Thyroid gland (tissue), 4 donors: ENCODE data around the gene KCTD18. TPM values are rescaled to one million over a fixed set of nuclear protein-coding genes. Genes with fewer than 3 reads are reported as not detected.

Source experiments
- DNase-seq, 2 donors: peaks; one replicate each; pipeline ENCODE4 v3.0.0-alpha.2; 2019
- H3K27ac ChIP-seq, 3 donors: fragments of 200-600 bp; sonication (generic); 1 replicate in 2 of 3; 2 replicates in 1 of 3; pipeline ENCODE4 v1.5.1; 2016 to 2019; ENCODE audit warnings: mild to moderate bottlenecking in 1 of 3, moderate library complexity in 1 of 3
- H3K27me3 ChIP-seq: fragments of 200-600 bp; sonication (generic); one replicate; pipeline ENCODE4 v1.5.1; 2019
- H3K36me3 ChIP-seq, 2 donors: fragments of 200-600 bp; sonication (generic); one replicate each; pipeline ENCODE4 v1.5.1; 2016 to 2019
- H3K4me1 ChIP-seq, 2 donors: fragments of 200-600 bp; sonication (generic); one replicate each; pipeline ENCODE4 v1.5.1; 2017 to 2019
- H3K4me3 ChIP-seq, 3 donors: fragments of 200-600 bp; sonication (generic); replicated peaks in 1 of 3; 1 replicate in 2 of 3; 2 replicates in 1 of 3; pipeline ENCODE4 v1.5.1; 2016; ENCODE audit warnings: mild to moderate bottlenecking in 1 of 3
- H3K9me3 ChIP-seq: fragments of 200-600 bp; sonication (generic); one replicate; pipeline ENCODE4 v1.5.1; 2017
- CTCF ChIP-seq, 6 experiments: fragments of 200-600 bp in 3 of 6; fragments of 450-650 bp in 3 of 6; sonication (generic) in 3 of 6; IDR thresholded peaks; one replicate each; pipeline ENCODE4 v1.5.1; 2016 to 2019; ENCODE audit warnings: antibody characterized with exemption in 6 of 6, mild to moderate bottlenecking in 2 of 6, inconsistent platforms in 1 of 6, moderate library complexity in 1 of 6
- POLR2A ChIP-seq, 2 donors: fragments of 450-650 bp; IDR thresholded peaks; one replicate each; pipeline ENCODE4 v1.6.1; 2017; ENCODE audit warnings: antibody characterized with exemption in 2 of 2, mild to moderate bottlenecking in 2 of 2, moderate library complexity in 1 of 2
- WGBS, 2 donors: methylation state at CpG; one replicate each; pipeline ENCODE4 v1.1.5; 2017; 5-methylcytosine and 5-hydroxymethylcytosine counted together
- intact Hi-C: fragments of 100-400 bp; cut with DNase I; formaldehyde crosslinking; loops from one replicate; pipeline ENCODE4 v1.15.1; 2023
- total RNA-seq, 4 donors: library from RNA; depleted of rRNA; stranded (reverse); fragments of >200 nt; gene quantifications; one replicate each; pipeline ENCODE4 v1.2.3, GENCODE V29; 2016

Gene KCTD18
- total RNA-seq, 4 donors from 2014 or later, result 30.5 to 122 (median 60.4) TPM

GRCh38 chr2:200454927-200455801 lies 54.7 kb downstream of the KCTD18 start:
- no peak overlapping the region for H3K27ac ChIP-seq
- no peaks in the 10 kb centered on the region for H3K27me3 ChIP-seq
- WGBS, 2 donors, result 92 to 96% methylated on average over 4 of the region's 4 CpGs
- intact Hi-C loops, result no loop called here
- peaks cover 0 to 6% of the 10 kb centered on the region in 2 donors for H3K4me1 ChIP-seq
- TF ChIP-seq POLR2A (IDR thresholded peaks at IDR 0.05) (no peak), CTCF (IDR thresholded peaks at IDR 0.05) (no peak)
- H3K4me3 ChIP-seq, result no peak overlapping the region
- H3K36me3 ChIP-seq, result no peaks in the 10 kb centered on the region
- no peaks in the 10 kb centered on the region for H3K9me3 ChIP-seq
- DNase-seq, result no peak

- Histone ChIP-seq H3K27ac (no peak overlapping the region), H3K36me3 (no peaks in the 10 kb centered on the region), H3K4me1 (peaks cover 0 to 6% of the 10 kb centered on the region in 2 donors), H3K27me3 (no peaks in the 10 kb centered on the region), H3K9me3 (no peaks in the 10 kb centered on the region), H3K4me3 (no peak overlapping the region)
- TF ChIP-seq CTCF (IDR thresholded peaks at IDR 0.05), result no peak
- no peak for TF ChIP-seq POLR2A (IDR thresholded peaks at IDR 0.05)
- whole genome bisulfite sequencing, 2 donors, result 90 to 94% methylated on average over 5 of the region's 5 CpGs
- DNase-seq, result no peak
- intact Hi-C loops, result no loop called here
Observed at GRCh38 chr2:200453853-200454534, 55.9 kb downstream of the KCTD18 start.

GRCh38 chr2:200453142-200453852 lies 56.6 kb downstream of the KCTD18 start:
- intact Hi-C loops, result no loop called here
- H3K27me3 ChIP-seq, result no peaks in the 10 kb centered on the region
- WGBS, 2 donors, result 79 to 90% methylated on average over 8 of the region's 8 CpGs
- no peaks in the 10 kb centered on the region for H3K9me3 ChIP-seq
- no peak overlapping the region for H3K4me3 ChIP-seq
- DNase-seq, result no peak
- H3K36me3 ChIP-seq, result no peaks in the 10 kb centered on the region
- no peak overlapping the region for H3K27ac ChIP-seq
- TF ChIP-seq POLR2A (IDR thresholded peaks at IDR 0.05) (no peak), CTCF (IDR thresholded peaks at IDR 0.05) (no peak)
- peaks cover 0 to 6% of the 10 kb centered on the region in 2 donors for H3K4me1 ChIP-seq

- Histone ChIP-seq H3K36me3 (no peaks in the 10 kb centered on the region), H3K27ac (no peak overlapping the region), H3K4me1 (peaks cover 0 to 6% of the 10 kb centered on the region in 2 donors), H3K27me3 (no peaks in the 10 kb centered on the region), H3K9me3 (no peaks in the 10 kb centered on the region), H3K4me3 (no peak overlapping the region)
- WGBS, 2 donors, result 95 to 97% methylated on average over 2 of the region's 2 CpGs
- TF ChIP-seq CTCF (IDR thresholded peaks at IDR 0.05) (no peak), POLR2A (IDR thresholded peaks at IDR 0.05) (no peak)
- DNase-seq, result no peak
- intact Hi-C loops, result no loop called here
Observed at GRCh38 chr2:200452377-200452776, 57.5 kb downstream of the KCTD18 start.
